Amygdala (tissue), 56 donors: ENCODE results near the gene CRLF2.
"Not testable (repeated sequence)": the region's sequence is repeated elsewhere in the genome, so short reads cannot be mapped to it uniquely, and the experiment has no call there.

Experiments
- DNase-seq, 56 donors: peaks; one replicate each; lab custom pipeline; 2025; lab: John Stamatoyannopoulos, UW

CRLF2 gene

DNA sequence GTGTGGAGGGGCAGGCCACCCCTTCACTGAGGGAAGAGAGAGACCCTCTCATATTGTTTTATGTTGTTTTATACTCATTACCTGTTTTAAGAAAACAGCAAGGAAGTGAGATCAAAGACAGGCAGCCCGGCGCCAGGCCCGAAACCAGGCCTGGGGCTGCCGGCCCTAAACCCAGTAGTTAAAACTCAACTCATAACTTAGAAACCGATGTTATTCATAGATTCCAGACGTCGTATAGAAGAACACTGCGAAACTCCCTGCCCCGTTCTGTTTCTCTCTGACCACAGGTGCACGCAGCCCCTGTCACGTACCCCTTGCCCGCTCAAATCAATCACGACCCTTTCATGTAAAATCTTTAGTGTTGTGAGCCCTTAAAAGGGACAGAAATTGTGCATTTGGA, 40.5 kb downstream of the CRLF2 start:
- not testable (repeated sequence) for DNase-seq

DNA sequence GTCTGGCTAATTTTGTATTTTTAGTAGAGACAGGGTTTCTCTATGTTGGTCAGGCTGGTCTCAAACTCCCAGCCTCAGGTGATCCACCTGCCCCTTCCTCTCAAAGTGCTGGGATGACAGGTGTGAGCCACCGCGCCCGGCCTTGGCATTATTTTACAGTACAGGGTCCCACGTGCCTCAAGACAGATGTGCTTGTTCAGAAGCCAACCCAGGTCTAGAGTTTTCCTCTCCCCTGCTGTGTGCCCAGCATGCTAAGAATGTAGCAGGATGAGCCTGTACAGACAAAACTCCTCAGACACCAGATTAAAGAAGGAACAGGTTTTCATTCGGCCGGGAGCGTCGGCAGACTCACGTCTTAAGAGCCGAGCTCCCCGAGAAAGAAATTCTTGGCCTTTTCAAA, 42.2 kb downstream of the CRLF2 start:
- no peak for DNase-seq

DNA sequence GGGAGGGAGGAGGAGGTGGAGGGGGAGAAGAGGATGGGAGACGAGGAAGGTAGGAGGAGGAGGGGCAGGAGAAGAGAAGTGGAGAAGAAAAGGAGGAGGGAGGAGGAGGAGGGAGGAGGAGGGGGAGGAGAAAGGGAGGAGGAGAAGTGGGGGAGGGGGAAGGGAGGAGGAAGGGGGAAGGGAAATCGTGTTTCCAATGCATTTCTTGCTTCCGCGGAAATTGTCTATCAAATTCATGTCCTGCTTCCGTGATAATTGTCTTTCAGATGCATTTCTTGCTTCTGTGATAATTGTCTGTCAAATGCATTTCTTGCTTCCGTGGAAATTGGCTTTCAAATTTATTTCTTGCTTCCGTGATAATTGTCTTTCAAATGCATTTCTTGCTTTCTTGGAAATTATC, 43.3 kb downstream of the CRLF2 start:
- no peak for DNase-seq

DNA sequence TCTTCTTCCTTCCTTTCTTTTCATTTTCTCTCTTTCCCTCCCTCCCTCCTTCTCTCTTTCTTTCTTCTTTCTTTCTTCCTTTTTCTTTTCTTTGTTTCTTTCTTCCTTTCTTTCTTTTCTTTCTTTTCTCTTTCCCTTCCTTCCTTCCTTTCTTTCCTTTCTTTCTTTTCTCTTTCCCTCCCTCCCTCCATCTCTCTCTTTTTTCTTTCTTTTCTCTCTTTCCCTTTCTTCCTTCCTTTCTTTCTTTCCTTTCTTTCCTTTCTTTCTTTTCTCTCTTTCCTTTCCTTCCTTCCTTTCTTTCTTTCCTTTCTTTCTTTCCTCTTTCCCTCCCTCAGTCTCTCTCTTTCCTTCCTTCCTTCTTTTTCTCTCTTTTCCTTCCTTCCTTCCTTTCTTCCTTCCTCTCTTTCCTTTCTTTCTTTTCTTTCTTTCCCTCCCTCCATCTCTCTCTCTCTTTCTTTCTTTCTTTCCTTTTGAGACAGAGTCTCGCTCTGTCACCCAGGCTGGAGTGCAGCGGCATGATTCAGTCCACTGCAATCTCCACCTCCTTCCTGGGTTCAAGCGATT, 44.4 kb downstream of the CRLF2 start:
- DNase-seq = no peak

DNA sequence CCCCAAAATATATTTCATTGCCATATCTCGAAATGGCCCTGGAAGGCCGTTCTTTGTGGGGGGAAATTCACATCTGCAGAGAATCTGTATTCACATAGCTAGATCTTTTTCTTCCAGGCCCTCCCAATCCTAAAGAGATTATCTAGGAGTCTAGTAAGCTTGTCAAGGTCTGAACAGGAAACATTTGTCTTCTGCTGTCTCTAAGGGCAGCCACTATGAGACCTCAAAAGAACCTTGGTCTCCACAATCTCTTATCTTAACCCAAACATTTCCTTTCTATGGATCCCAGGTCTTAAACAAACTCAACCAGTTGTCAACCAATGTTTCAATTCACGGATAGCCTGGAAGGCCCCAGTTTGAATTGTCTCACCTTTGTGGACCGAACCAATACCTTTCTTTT, 45.0 kb downstream of the CRLF2 start:
- DNase-seq = no peak

DNA sequence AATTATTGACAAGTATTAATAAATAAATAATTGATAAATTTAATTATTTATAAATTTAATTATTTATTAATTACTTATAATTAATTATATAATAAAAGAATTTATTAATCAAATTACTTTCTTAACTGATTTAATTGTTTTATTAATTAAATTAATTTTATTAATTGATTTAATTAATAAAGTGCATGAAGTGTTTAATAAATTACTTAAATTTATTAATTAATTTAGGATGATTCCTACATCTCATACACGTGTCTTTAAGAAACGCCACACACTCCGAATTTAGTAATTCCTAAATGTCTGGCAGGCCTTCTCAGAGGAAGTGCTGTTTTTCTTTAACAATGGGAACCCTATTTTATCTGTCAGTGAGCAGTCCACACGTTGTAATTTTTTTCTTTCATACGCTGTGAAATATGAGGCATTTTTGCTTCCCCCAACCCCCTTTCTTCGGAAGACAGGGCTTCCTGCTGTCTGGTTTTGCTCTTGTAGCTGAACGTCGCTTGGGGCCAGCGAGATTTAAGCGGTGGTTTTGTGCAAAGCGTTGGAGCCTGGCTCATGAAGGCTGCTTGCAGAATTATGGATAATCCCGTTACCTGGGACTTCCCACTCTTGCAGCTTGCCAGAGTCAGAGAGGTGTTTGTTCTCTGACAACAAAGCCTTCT, 46.8 kb downstream of the CRLF2 start:
- DNase-seq = no peak

DNA sequence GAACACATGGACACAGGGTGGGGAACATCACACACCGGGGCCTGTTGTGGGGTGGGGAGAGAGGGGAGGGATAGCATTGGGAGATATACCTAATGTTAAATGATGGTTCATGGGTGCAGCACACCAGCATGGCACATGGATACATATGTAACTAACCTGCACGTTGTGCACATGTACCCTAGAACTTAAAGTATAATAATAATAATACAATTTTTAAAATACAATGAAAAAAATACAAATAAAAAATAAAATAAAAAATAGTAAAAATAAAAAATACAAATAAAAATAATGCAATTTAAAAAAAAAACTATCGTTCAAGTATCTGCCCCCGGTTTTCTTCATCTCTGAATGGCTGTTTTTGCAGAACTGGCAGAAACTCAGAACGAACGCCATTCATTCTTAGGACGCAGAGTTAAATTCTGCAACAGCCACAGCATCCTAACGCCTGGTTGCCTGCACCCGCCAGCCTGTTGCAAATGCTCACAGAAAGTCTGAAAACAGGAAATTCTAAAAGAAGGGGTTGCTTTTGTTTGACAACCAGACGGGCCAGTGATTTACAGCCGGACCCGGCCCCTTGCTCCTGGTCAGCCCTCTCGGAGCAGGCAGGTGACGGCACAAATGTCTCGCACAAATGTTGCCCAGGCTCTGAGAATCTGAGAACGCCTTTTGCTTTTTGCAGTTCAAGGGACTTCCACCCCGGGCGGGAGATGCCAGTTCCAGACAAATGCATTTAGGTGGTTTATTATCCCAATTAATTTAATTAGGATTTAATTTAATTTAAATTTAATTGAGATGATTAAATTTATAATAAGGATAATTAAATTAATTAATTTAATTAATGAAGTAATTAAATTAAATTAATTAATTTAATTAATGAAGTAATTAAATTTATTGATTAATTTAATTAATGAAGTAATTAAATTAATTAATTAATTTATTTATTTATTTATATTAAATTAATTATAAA, 47.8 kb downstream of the CRLF2 start:
- no peak for DNase-seq

DNA sequence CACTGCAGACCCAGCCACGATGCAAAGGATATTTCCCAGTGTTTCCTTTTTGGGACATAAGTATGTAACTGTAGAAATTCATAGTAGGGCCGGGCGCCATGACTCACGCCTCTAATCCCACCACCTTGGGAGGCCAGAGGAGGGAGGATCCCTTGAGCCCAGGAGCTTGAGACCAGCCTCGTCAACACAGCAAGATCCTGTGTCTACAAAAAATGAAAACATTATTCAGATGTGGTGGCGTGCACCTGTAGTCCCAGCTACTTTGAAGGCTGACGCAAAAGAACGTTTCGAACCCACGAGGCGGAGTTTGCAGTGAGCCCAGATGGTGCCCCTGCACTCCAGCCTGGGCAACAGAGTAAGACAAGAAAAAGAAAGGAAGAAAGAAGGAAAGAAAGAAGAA, 49.2 kb downstream of the CRLF2 start:
- no peak for DNase-seq

DNA sequence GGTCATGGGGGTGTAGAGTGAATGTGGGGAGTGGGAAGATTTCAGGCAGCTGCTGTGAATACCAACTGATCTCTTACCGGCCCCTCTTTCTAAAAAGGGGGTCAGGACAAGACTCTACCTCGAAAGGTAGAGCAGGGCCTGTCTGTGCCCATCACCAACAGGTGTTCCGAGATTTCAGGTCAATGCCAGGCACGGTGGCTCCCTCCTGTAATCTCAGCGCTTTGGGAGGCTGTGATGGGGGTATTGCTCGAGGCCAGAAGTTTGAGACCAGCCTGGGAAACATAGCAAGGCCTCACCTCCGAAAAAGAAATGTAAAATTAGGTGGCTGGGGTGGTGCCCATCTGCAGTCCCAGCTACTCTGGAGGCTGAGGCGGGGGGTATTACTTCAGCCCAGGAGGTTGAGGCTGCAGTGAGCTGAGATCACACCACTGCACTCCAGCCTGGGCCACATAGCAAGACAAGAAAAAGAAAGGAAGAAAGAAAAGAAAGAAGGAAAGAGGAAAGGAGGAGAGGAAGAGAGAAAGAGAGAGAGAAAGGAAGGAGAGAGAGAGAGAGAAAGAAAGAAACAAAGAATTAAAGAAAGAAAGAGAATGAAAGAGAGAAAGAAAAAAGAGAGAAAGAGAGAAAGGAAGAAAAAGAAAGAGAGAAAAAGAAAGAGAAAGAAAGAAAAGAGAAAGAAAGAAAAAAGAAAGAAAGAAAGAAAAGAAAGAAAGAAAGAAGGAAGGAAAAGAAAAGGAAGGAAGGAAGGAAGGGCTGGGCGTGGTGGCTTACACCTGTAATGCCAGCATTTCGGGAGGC, 50.1 kb downstream of the CRLF2 start:
- no peak for DNase-seq

DNA sequence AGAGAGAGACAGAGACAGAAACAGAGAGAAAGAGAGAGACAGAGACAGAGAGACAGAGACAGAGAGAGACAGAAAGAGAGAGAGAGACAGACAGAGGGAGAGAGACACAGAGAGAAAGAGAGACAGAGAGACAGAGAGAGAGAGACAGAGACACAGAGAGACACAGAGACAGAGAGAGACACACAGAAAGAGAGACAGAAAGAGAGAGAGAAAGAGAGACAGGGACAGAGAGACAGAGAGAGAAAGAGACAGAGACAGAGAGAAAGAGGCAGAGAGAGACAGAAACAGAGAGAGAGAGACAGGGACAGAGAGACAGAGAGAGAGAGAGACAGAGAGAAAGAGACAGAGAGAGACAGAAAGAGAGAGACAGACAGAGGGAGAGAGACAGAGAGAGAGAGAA, 52.9 kb downstream of the CRLF2 start:
- no peak for DNase-seq

DNA sequence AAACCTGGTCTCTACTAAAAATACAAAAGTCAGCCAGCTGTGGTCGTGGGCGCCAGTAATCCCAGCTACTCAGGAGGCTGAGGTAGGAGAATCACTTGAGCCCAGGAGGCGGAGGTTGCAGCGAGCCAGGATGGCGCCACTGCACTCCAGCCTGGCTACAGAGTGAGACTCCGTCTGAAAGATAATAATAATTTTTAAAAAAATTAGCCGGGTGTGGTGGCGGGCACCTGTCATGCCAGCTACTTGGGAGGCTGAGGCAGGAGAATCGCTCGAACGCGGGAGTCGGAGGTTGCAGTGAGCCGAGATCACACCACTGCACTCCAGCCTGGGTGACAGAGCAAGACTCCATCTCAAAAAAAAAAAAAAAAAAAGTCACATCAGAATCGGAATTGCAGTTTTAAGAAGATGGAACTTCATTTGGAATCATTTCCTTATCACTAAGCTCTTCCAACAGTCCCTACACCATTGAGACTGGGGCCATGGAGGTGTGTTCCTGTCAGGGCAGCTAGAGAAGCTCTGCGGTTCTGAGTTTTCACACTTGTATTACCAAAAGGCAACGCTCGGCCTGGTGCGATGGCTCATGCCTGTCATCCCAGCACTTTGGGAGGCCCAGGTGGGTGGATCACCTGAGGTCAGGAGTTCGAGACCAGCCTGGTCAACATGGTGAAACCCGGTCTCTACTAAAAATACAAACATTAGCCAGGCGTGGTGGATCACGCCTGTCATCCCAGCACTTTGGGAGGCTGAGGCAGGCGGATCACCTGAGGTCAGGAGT, 55.6 kb downstream of the CRLF2 start:
- DNase-seq = not testable (repeated sequence)

DNA sequence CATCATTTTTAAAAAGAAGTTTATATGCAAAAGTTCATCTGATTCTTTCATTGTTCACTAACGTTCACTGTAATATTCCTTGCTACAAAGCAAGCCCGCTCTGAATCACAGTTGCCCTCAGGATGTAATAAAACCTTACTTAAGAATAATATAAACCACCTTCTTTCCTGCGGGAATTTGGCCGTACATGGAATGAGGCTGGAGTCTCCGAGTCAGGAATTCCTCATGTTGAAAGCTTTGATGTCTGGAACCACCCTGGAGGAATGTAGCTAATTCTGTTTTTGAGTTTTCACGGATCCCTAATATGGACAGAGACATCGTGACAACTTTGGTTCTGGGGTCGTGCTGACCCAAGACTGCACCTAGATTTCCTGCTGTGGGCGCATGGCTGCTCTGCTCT, 58.5 kb downstream of the CRLF2 start:
- no peak for DNase-seq

DNA sequence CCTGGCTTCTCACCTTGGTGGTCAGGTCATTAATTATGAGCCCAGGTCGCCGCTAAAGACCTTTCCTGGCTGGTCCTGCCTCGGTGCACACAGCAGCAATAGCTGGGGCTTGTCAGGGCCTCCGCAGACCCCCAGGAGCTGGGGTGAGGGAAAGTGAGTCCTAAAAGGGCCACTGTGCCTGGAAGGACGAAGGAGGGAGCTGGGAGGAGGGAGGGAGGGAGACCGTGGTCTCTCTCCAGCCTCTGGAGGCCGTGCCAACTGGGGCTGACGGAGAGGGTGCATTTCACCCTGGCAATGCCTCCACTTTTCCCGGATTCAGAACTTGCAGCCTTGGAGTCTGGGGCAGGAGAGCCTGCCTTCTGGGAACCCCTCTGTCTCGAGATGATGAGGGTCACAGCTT, 60.4 kb downstream of the CRLF2 start:
- DNase-seq = no peak

DNA sequence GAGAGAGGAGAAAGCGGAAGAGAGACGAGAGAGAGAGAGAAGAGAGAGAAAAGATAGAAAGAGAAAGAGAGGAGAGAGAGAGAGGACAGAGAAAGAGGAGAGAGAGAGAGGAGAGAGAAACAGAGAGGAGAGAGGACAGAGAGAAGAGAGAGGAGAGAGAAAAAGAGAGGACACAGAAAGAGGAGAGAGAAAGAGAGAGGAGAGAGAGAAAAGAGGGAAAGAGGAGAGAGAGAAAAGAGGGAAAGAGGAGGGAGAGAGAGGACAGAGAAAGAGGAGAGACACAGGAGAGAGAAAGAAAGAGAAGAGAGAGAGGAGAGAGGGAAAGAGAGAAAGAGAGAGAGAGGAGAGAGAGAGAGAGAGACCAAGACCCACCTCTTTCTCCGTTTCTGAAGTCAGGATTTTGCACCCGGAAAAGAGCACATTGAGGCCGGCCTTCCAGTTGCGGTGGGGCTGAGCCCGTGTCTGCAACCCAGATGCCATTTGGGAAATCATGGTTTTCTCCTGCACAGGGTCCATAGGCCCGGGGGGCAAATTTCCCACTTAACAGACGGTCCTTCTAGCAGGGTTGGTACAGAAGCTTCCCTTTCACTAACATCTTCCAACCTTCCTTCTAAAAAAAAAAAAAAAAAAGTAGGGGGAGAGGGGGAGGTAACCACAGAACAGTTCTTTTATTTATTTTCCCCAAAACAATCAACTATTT, 60.9 kb downstream of the CRLF2 start:
- DNase-seq = no peak

DNA sequence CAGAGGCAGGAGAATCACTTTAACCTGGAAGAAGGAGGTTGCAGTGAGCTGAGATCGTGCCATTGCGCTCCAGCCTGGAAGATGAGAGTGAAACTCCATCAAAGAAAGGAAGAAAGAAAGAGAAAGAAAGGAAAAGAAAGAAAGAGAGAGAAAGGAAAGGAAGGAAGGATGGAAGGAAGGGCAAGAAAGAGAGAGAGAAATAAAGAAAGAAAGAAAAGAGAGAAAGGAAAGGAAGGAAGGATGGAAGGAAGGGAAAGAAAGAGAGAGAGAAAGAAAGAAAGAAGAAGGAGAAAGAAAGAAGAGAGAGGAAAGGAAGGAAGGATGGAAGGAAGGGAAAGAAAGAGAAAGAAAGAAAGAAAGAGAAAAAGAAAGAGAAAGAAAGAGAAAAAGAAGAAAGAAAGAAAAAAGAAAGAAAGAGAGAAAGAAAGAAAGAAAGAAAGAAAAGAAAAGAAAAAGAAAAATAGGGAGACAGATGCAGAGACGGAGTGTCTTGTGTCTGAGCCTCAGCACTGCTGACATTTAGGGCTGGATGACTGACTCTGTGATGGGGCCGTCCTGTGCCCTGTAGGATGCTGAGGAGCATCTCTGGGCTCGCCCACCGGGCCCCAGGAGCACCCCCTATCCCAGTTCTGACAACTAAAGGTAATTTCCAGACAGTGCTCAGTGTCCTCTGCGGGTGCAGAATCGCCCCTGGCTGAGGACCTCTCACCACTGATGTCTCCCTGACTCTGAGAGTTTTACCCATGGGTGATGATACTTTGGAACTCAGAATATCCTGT, 61.7 kb downstream of the CRLF2 start:
- no peak for DNase-seq

DNA sequence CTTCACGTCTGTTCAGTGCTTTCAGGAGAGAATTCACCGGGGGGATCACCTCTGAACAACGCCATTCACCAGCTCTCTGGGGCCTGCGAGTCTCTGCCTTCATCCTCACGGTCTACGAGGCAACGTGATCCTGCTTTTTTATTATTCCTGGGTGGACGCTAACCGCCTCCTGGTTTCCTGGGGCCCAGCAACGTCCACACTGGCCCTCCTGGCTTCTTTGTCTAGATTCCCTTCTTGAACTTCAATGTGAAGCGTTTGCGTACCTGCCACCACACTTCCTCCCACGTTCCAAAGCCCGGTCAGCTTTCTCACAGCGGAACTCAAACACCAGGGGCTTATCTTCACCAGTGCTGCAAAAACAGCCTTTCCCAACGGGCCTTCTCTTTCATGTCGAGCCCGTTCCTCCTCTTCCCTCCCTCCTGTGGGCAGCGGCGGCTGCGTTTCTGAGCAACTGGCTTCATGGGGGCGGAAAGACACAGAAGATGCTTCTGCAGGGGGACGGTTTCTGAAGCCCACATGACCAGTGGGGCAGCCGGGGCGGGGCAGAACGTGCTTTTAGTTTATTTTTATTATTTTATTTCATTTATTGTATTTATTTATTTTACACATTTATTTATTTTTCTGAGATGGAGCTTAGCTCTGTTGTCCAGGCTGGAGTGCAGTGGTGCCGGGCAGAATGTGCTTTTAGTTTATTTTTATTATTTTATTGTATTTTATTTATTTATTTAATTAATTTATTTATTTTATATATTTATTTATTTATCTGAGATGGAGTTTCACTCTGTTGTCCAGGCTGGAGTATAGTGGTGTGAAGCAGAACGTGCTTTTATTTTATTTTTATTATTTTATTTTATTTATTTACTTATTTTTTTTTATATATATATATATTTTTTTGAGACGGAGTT, 64.6 kb downstream of the CRLF2 start:
- no peak for DNase-seq

DNA sequence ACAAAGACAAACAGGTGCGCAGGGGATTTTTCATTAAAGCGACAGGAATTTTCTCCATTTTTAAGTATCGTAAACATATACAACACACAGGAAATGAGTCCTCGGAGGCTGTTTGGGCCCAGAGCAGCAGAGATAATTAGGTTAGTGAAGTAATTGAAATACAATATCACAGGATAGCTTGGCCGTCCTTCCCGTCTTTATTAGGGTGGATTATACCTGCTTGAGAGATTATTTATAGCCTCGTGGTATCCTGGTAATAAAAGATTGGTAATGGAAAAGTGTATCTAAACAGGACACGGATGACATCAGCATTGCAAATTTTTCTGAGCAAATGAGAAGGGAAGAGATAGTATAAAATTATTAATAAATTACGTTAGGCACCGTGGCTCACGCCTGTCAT, 68.2 kb downstream of the CRLF2 start:
- no peak for DNase-seq
